BE2C (cell line): ENCODE results near the gene EIF4A3.
"Not testable (repeated sequence)": the region's sequence is repeated elsewhere in the genome, so short reads cannot be mapped to it uniquely, and the experiment has no call there.

Experiments
- DNase-seq: peaks from one replicate; pipeline ENCODE4 v3.0.0-alpha.2; 2020
- H3K27me3 ChIP-seq: fragments of 250-450 bp; sonication (Bioruptor Pico); 2 replicates; pipeline ENCODE4 v1.5.1; 2020; ENCODE audit warnings: mild to moderate bottlenecking
- H3K36me3 ChIP-seq: fragments of 250-450 bp; sonication (Bioruptor Pico); 2 replicates; pipeline ENCODE4 v1.5.1; 2020; ENCODE audit warnings: mild to moderate bottlenecking
- H3K4me1 ChIP-seq: fragments of 250-450 bp; sonication (Bioruptor Pico); 2 replicates; pipeline ENCODE4 v1.5.1; 2020
- H3K4me3 ChIP-seq: 2 replicates; pipeline ENCODE4 v1.5.1; 2011; ENCODE audit warnings: low read depth, low read length
- H3K9me3 ChIP-seq: fragments of 250-450 bp; sonication (Bioruptor Pico); 2 replicates; pipeline ENCODE4 v1.5.1; 2020
- TF ChIP-seq, protein P1 (sequence below): IDR thresholded peaks from 2 replicates; pipeline ENCODE4 v1.5.1; 2012; ENCODE audit warnings: mild to moderate bottlenecking, low read depth, low read length

Gene EIF4A3

DNA sequence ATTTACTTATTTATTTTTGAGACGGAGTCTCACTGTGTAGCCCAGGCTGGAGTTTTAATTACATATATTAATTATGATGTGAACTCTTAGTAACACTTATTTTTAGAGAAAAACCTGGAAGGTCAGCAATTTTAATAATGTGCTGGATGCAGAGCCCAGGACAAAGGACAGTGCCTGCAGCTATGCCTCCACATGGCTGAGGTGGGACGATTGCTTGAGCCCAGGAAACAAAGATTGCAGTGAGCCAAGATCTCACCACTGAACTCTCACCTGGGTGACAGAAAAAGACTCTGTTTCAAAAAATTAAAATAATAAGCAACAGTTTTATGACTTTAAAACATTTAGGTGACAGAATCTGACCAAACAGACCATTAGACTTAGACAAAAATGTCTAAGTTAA lies 11.9 kb upstream of the EIF4A3 start:
- Histone ChIP-seq H3K36me3 (no peaks in the 10 kb centered on the region), H3K4me3 (peak overlapping the region; percentile 31; the same call in 1 of the 2 replicates), H3K9me3 (peaks cover 2% of the 10 kb centered on the region; the same call in 1 of the 2 replicates), H3K27me3 (no peaks in the 10 kb centered on the region), H3K4me1 (peaks cover 25% of the 10 kb centered on the region)
- TF ChIP-seq, protein P1, sequence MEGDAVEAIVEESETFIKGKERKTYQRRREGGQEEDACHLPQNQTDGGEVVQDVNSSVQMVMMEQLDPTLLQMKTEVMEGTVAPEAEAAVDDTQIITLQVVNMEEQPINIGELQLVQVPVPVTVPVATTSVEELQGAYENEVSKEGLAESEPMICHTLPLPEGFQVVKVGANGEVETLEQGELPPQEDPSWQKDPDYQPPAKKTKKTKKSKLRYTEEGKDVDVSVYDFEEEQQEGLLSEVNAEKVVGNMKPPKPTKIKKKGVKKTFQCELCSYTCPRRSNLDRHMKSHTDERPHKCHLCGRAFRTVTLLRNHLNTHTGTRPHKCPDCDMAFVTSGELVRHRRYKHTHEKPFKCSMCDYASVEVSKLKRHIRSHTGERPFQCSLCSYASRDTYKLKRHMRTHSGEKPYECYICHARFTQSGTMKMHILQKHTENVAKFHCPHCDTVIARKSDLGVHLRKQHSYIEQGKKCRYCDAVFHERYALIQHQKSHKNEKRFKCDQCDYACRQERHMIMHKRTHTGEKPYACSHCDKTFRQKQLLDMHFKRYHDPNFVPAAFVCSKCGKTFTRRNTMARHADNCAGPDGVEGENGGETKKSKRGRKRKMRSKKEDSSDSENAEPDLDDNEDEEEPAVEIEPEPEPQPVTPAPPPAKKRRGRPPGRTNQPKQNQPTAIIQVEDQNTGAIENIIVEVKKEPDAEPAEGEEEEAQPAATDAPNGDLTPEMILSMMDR, result no peak
- no peak for DNase-seq

DNA sequence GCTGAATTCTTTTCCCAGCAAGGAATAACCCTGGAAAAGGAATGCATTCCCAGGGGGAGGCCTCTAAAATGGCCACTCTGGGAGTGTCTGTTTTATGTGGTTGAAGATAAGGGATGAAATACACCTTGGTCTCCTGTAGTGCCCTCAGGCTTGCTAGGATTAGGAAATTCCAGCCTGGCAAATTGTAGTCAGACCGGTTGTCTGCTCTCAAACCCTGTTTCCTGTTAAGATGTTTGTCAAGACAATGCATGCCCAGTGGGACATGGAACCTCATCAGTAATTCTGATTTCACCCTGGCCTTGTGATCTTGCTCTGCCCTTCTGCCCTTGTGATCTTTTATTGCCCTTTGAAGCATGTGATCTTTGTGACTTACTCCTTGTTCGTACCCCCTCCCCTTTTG lies 8.7 kb upstream of the EIF4A3 start:
- H3K4me1 ChIP-seq, result peaks cover 20% of the 10 kb centered on the region
- not testable (repeated sequence) for H3K4me3 ChIP-seq, H3K27me3 ChIP-seq, DNase-seq, H3K36me3 ChIP-seq, H3K9me3 ChIP-seq

DNA sequence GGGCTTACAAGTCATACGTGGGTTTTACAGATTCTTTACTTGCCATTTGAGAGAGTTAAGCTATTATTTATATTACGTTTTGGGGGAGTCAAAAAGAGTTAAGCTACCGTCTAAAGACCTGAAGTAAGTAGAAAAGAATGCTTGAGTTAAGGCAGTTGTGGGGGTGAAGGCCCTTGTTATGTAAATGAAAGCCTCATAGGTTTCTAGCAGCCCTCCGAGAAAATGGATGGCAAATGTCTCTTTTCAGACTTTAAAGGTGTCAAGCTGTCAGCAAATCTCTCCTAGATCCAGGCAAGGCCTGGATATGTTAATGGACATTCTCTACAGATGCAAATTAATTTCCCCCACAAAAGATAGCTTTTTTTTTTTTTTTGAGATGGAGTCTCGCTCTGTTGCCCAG lies 7.2 kb upstream of the EIF4A3 start:
- H3K36me3 ChIP-seq, result no peaks in the 10 kb centered on the region
- H3K27me3 ChIP-seq, result no peaks in the 10 kb centered on the region
- no peak overlapping the region for H3K4me3 ChIP-seq
- TF ChIP-seq, protein P1, result no peak
- DNase-seq, result no peak
- peaks cover 6% of the 10 kb centered on the region for H3K4me1 ChIP-seq
- peaks cover 2% of the 10 kb centered on the region; the same call in 1 of the 2 replicates for H3K9me3 ChIP-seq

DNA sequence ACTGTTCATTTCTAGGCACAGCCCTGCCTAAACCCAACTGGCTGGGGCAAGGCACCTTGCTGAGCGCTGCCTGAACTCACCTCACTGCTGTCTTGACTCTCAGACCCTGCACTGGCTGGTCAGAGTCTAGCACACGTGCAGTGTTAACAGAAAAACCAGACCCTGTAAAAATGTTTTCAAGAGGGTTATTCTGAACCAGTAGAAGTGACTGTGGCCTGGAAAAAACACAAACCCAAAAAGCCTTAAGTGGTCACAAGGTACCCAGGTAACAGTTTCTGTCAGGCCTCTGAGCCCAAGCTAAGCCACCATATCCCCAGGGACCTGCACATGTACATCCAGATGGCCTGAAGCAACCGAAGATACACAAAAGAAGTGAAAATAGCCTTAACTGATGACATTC lies 6.1 kb upstream of the EIF4A3 start:
- H3K27me3 ChIP-seq, result no peaks in the 10 kb centered on the region
- H3K36me3 ChIP-seq, result no peaks in the 10 kb centered on the region
- no peak overlapping the region for H3K4me3 ChIP-seq
- H3K9me3 ChIP-seq, result peaks cover 2% of the 10 kb centered on the region; the same call in 1 of the 2 replicates
- no peak for DNase-seq
- TF ChIP-seq, protein P1, result no peak
- no peaks in the 10 kb centered on the region for H3K4me1 ChIP-seq

DNA sequence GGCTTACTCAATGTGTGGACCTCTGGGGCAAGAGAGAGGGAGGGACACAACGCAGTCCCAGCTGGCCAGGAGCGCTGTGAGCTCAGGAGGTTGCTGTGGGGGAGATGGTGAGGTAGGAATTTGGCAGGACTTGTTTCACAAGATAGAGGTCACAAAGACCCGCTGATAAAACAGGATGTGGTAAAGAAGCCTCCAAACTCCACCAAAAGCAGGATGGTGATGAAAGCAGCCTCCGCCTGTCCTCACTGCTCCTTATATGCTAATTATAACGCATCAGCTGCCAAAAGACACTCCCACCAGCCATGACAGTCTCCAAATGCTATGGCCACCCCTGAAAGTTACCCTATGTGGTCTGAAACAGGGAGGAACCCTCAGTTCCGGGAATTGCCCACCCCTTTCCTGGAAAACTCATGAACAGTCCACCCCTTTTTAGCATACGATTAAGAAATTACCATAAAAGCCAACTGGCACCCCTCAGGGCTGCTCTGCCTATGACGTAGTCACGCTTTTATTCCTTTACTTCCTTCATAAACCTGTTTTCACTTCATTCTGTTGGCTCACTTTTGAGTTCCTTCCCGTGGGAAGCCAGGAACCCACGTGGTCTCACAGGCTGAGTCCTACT lies 5.3 kb upstream of the EIF4A3 start:
- H3K36me3 ChIP-seq, result no peaks in the 10 kb centered on the region
- no peaks in the 10 kb centered on the region for H3K27me3 ChIP-seq
- peaks cover 2% of the 10 kb centered on the region; the same call in 1 of the 2 replicates for H3K9me3 ChIP-seq
- no peak for DNase-seq
- H3K4me3 ChIP-seq, result no peak overlapping the region
- TF ChIP-seq, protein P1, result no peak
- no peaks in the 10 kb centered on the region for H3K4me1 ChIP-seq

DNA sequence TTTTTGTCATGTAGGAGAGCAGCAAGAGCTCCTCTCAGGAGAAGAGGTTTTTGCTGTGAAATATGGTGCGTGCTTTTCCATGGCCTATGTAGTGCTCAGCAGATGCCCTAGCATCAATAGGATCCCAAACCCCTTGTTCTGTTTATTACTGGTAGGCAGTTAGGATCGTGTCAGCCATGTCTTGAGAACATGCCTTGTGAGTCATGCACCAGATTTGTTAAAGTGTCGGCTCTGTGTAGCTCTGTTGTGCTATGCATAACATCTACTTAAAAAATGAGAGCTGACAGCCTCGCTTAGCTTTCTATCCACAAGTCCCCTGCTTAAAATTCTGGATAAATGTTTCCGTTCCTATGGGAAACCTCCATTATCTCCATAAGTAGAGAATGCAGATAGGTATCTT lies 4.4 kb upstream of the EIF4A3 start:
- DNase-seq, result no peak
- TF ChIP-seq, protein P1, result no peak
- Histone ChIP-seq H3K4me1 (no peaks in the 10 kb centered on the region), H3K9me3 (peaks cover 2% of the 10 kb centered on the region; the same call in 1 of the 2 replicates), H3K4me3 (no peak overlapping the region), H3K36me3 (no peaks in the 10 kb centered on the region), H3K27me3 (no peaks in the 10 kb centered on the region)
